H54 (cell line): ENCODE data around the gene ADAM15.
A peak's percentile ranks its signal among the peaks of the same experiment; 100 is the strongest.

Experiments used
- DNase-seq: peaks from one replicate; pipeline ENCODE4 v3.0.0; 2011; ENCODE audit warnings: low spot score, mixed read lengths; ENCODE audit not compliant: insufficient read length
- FAIRE-seq: peaks from 3 replicates; lab custom pipeline; 2011; peaks lifted over from hg19 to GRCh38; lab: Jason Lieb, UNC
- POLR2A ChIP-seq: IDR thresholded peaks from 2 replicates; pipeline ENCODE4 v1.6.1; 2011; ENCODE audit warnings: low read depth, mild to moderate bottlenecking, low read length

The ADAM15 gene

GRCh38 chr1:155070158-155070621 is 19.1 kb downstream of the ADAM15 start:
- no peak for TF ChIP-seq POLR2A
- DNase-seq, result no peak
- no peak for FAIRE-seq

DNA sequence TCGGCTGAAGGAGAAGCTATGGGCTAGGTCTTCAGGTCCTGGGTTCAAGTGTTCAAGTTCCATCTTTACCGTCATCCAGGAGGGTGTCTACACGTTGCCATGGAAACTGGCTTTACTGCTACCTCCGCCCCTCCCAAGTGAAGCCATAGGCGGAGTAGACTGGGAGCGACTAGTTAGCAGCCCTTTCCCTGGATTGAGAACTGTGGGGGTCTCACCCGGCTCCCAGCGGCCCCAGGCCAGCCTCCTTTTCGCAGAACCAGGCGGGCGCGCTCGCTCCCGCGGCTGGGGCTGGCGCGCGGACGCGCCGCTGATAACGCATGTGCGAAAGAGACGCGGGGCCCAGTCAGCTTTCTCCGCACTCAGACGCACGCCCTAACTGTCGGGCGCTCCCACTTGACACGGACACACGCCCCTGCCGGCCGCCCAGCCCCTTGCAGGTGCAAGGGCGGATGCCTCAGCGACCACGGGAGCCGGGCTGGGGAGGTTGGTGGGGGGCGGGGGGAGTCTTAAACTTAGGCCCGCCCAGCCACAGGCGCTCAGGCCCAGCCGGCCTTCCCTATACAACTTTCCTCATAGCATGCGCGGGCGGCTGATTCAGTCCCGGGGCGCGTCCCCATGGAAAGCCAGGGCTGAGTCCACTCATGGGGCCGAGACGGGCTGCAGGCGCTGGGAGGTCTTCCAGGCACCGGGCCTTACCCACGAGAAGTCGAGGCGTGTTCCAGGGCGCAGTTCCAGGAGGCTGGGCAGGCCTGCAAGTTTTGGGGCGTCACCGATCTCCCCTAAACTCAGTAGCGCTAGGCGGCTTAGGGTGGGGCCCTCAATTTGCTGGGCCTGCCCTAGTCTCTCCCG is 19.8 kb downstream of the ADAM15 start:
- DNase-seq (no peak), FAIRE-seq (no peak)
- TF ChIP-seq POLR2A, result no peak

DNA sequence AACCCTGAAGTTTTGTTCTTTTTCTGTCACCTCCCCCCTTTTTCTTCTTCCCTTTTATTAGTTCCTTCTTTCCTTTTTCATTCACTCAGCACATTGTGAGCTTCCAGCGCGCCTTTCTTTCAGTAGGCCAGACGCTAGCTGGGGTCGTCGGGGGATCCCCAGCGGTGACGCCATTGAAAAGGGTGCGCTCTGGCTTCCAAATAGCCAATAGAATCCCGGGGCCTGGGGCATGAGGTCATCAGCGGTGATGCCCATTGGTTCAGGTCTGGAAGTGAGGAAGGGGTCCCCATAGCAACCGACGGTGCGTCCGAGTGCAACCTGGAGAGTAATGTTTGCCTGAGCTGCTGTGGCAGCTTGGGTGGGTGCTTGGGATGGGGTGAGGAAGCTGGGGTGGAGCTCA is 20.6 kb downstream of the ADAM15 start:
- DNase-seq (no peak), FAIRE-seq (no peak)
- no peak for TF ChIP-seq POLR2A

DNA sequence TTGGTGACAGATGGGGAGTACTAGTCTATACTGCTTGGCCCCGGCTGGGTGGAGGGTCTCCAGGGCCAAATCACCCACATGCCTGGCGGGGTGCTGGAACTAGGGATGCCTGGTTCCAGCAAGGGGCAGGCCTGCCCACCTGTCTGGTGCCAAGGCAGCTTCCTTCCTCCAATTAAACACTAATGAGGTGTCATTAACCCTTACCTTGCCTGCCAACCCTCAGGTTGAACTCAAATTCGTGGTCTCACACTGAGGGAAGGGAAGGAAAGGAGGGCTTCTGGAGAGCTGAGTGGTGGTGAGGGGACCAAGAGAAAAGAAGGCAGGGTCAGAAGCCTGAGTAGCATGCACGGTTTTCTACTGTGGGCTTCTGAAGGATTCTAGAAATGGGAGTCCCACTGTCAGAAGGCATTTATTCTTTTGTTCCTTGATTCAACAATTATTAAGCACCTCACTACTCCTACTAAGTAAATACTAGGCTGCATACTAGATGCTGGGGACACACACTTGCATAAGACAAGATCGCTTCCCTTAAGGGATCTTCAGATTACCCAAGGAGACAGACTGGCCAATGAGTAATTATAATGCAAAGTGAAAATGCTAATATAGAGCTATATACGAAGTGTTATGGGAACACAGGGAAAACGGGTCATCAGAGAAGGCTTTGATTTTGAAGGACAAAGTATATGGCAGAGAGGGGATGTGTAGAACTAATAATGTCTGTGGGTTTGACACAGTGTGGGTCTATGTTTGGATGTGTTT is 21.6 kb downstream of the ADAM15 start:
- TF ChIP-seq POLR2A, result no peak
- DNase-seq (no peak), FAIRE-seq (no peak)

- DNase-seq, result no peak
- FAIRE-seq, result no peak
Observed at GRCh38 chr1:155073377-155074242, 22.5 kb downstream of the ADAM15 start.

DNA sequence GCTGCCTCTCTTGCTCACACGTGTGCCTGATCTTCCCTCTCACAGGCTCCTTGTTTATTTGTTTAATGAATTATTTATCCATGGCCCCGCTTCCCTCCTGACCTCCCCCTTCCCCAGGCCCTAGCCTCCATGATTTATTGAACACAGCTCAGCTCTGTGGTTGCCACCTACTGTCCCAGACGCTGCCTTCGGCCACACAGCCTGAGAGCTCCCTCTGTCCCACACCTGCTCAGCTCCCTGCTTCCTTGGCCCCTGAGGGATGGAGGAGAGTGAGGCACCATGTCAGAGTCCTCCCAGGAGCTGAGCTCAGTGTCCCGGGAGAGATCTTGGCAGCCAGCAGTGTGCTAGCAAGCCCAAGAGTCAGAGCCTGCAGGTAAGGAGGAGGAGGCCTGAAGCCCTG is 24.4 kb downstream of the ADAM15 start:
- no peak for TF ChIP-seq POLR2A
- no peak for FAIRE-seq

More at GRCh38 chr1:155073377-155074242, 22.5 kb downstream of the ADAM15 start:
- TF ChIP-seq POLR2A, result no peak

DNA sequence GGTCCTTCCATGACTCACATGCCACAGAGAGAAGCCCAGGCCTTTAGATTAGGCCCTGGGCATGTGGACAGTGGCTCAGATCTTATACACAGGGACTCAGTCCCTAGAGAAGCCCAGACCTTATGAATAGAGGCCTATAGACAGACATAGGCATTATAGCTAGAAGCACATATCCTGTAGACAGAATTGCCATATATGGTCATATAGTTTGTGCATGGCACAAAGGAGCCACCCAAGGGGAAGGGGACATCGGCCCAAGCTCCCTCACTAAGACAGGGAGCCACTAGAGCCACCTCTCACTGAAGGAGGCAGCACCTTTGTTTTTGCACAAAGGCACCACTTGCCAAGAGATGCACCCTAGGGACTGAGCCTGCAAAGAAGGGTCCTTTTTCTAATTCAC is 25.3 kb downstream of the ADAM15 start:
- FAIRE-seq (no peak), DNase-seq (no peak)
- no peak for TF ChIP-seq POLR2A

More for the DNA sequence above, 24.4 kb downstream of the ADAM15 start:
- DNase-seq, result no peak

GRCh38 chr1:155077346-155077745 is 26.2 kb downstream of the ADAM15 start:
- no peak for TF ChIP-seq POLR2A
- no peak for FAIRE-seq
- no peak for DNase-seq

DNA sequence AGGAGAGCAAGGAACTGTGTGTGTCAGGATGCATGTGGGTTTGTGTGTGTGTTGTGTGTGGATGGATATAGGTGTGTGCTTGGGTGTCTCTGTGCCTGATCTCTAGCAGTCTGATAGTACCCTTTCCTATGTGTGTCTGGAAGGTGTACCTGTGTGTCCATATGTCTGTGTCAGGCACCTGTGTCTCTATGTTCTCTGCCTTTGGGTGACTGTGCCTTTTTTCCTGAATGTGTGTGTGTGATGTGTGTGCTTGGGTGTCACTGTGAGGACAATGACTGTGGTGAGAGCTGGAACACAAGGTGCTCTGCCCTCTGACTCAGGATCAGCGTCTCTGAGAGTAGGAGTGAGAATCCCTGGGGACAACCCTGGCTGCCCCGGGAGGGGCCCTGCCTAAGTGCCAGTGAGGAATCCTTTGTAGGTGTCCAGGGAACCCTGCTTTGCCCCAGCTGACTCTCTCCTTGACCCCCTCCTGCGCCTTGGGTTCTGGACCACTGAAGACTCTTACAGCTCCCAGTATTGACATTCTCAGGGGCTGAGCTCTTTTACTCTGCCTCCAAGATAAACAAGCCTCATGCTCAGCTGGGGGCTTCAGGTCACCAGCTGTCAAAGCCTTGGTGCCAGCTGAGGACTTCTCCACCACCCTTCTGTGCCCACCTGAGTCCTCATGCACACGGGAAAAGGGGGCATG is 26.8 kb downstream of the ADAM15 start:
- DNase-seq, result no peak
- no peak for TF ChIP-seq POLR2A
- FAIRE-seq, result no peak

DNA sequence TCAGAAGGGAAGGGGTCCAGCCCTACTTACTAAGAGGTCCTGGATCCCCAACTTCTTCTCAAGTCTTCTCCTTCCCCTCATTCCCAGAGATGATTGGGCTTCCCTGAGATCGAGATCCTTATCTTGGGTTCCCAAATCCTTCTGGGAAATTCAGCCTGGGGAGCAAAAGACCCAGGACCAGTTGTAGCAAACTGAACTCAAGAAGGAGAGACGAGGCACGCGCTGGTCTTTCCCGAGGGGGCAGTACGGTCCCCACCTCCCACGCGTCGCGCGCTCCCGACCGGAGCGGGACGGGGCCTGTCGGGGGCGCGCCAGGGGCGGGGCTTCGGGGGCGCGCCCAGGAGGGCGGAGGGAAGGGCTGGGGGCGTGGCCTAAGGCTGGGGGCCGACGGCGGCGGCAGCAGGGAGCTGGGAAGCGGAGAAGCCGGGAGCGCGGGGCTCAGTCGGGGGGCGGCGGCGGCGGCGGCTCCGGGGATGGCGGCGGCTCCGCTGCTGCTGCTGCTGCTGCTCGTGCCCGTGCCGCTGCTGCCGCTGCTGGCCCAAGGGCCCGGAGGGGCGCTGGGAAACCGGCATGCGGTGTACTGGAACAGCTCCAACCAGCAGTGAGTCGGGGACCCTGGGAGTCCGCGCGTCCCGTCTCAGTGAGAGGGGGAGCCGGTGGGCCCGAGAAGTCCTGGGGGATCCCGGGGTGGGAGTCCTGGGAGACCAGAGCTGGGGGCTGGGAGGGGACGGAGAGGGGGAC is 27.5 kb downstream of the ADAM15 start, which contains the start of gene EFNA3:
Gene EFNA3 (plus strand): TSS at position 369 of the 741 bp plus-strand sequence. CDS start 105 bp downstream, at position 474.
- FAIRE-seq, result no peak
- no peak for TF ChIP-seq POLR2A
- DNase-seq, result peak; percentile 89

DNA sequence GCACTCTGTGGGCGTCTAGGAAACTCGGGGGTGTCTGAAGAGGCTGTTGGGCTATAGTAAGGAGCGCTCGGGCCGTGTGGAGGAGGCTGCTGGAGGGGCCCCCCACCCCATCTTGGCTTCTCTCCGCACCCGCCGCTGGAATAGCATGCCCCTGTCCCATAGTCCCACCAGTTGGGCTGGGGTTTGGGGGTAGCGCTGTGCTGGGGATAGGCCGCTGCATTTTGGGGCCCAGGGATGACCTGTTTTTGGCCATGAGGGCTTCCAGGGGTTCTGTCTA is 28.0 kb downstream of the ADAM15 start:
- FAIRE-seq (no peak), DNase-seq (no peak)
- no peak for TF ChIP-seq POLR2A

- no peak for TF ChIP-seq POLR2A
- FAIRE-seq (no peak), DNase-seq (no peak)
Observed at GRCh38 chr1:155079487-155080311, 28.6 kb downstream of the ADAM15 start.
